H1 (cell line): ENCODE data around the gene CYGB. TPM values are rescaled to one million over a fixed set of nuclear protein-coding genes. Genes with fewer than 3 reads are reported as not detected.
A peak's percentile ranks its signal among the peaks of the same experiment; 100 is the strongest.

Source experiments
- CTCF ChIA-PET: fragments of 300-600 bp; sonication (Branson Sonifier 250); formaldehyde crosslinking; loops from one replicate; lab custom pipeline; 2021; ENCODE audit not compliant: partially characterized antibody; lab: Charles Lee
- POLR2A ChIA-PET: fragments of 300-600 bp; sonication (Branson Sonifier 250); formaldehyde crosslinking; loops from one replicate; lab custom pipeline; 2021; ENCODE audit warnings: inconsistent platforms; ENCODE audit not compliant: partially characterized antibody; lab: Charles Lee
- DNase-seq, 2 experiments: peaks; one replicate each; pipeline versions ENCODE4 v3.0.0 to v3.0.0-alpha.2; 2010 to 2022; ENCODE audit warnings: low spot score in 2 of 2, low read depth in 1 of 2, mixed read lengths in 1 of 2
- FAIRE-seq: peaks from 2 replicates; lab custom pipeline; 2011; peaks lifted over from hg19 to GRCh38; lab: Jason Lieb, UNC
- H2AFZ ChIP-seq: 2 replicates; pipeline ENCODE4 v1.8.1; 2012; ENCODE audit warnings: low read length, inconsistent platforms
- H2AK5ac ChIP-seq: 2 replicates; pipeline ENCODE4 v1.6.1; 2013; ENCODE audit warnings: low read depth, low read length
- H2BK120ac ChIP-seq: replicated peaks from 2 replicates; pipeline ENCODE3; 2013; ENCODE audit warnings: low read depth, low read length, inconsistent platforms
- H2BK12ac ChIP-seq: 2 replicates; pipeline ENCODE4 v1.6.1; 2013; ENCODE audit warnings: low read depth, low read length
- H2BK15ac ChIP-seq: 2 replicates; pipeline ENCODE4 v1.6.1; 2013; ENCODE audit warnings: low read length
- H2BK20ac ChIP-seq: 2 replicates; pipeline ENCODE4 v1.6.1; 2013; ENCODE audit warnings: low read length
- H2BK5ac ChIP-seq: 2 replicates; pipeline ENCODE4 v1.6.1; 2013; ENCODE audit warnings: low read depth, low read length
- H3K14ac ChIP-seq: 2 replicates; pipeline ENCODE4 v1.6.1; 2013; ENCODE audit warnings: inconsistent platforms; ENCODE audit not compliant: insufficient read length
- H3K18ac ChIP-seq: 2 replicates; pipeline ENCODE4 v1.6.1; 2013; ENCODE audit warnings: low read length; ENCODE audit errors: extremely low read depth
- H3K23ac ChIP-seq: 2 replicates; pipeline ENCODE4 v1.6.1; 2013; ENCODE audit warnings: inconsistent platforms; ENCODE audit not compliant: insufficient read length
- H3K23me2 ChIP-seq: 2 replicates; pipeline ENCODE4 v1.6.1; 2013; ENCODE audit warnings: low read depth, low read length
- H3K27ac ChIP-seq: 2 replicates; pipeline ENCODE4 v1.6.1; 2011; ENCODE audit warnings: low read depth, low read length, inconsistent platforms
- H3K27me3 ChIP-seq, 4 experiments: replicated peaks in 1 of 4; 1 replicate in 1 of 4; 2 replicates in 3 of 4; pipeline versions ENCODE4 v1.6.1 to v1.8.1; 2011 to 2013; ENCODE audit warnings: low read length in 3 of 4, mild to moderate bottlenecking in 3 of 4, inconsistent platforms in 2 of 4, mixed read lengths in 2 of 4, moderate library complexity in 1 of 4; ENCODE audit not compliant: control insufficient read depth in 3 of 4, insufficient read depth in 3 of 4; ENCODE audit errors: extremely low read depth in 1 of 4
- H3K36me3 ChIP-seq, 4 experiments: 2 replicates each; pipeline versions ENCODE4 v1.6.1 to v1.8.1; 2011 to 2013; ENCODE audit warnings: mild to moderate bottlenecking in 4 of 4, low read length in 3 of 4, moderate library complexity in 2 of 4, control low read depth in 1 of 4, inconsistent platforms in 1 of 4; ENCODE audit not compliant: insufficient read depth in 4 of 4, control insufficient read depth in 2 of 4
- H3K4ac ChIP-seq: replicated peaks from 2 replicates; pipeline ENCODE3; 2013; ENCODE audit warnings: low read length, low read depth, mixed read lengths, inconsistent platforms; ENCODE audit not compliant: insufficient read length
- H3K4me1 ChIP-seq, 4 experiments: replicated peaks in 1 of 4; 1 replicate in 1 of 4; 2 replicates in 3 of 4; pipeline versions ENCODE4 v1.6.1 to v1.8.1; 2011 to 2013; ENCODE audit warnings: low read length in 3 of 4, inconsistent platforms in 2 of 4, mixed read lengths in 1 of 4; ENCODE audit not compliant: insufficient read depth in 4 of 4, control insufficient read depth in 3 of 4
- H3K4me2 ChIP-seq, 2 experiments: 2 replicates each; pipeline versions ENCODE4 v1.6.1 to v1.8.1; 2011 to 2013; ENCODE audit warnings: low read depth in 2 of 2, low read length in 2 of 2, control low read depth in 1 of 2, inconsistent platforms in 1 of 2, mild to moderate bottlenecking in 1 of 2; ENCODE audit not compliant: insufficient read depth in 1 of 2
- H3K4me3 ChIP-seq, 4 experiments: fragments of 200-600, 300-600 bp in 1 of 4; sonication (generic), shearing (Covaris generic), sonication (Bioruptor Twin) in 1 of 4; 2 replicates each; pipeline versions ENCODE4 v1.5.1 to v1.8.1; 2011 to 2016; ENCODE audit warnings: low read length in 4 of 4, low read depth in 3 of 4, control low read depth in 2 of 4, inconsistent platforms in 2 of 4, mild to moderate bottlenecking in 2 of 4, mixed read lengths in 1 of 4, moderate library complexity in 1 of 4; ENCODE audit not compliant: insufficient read depth in 2 of 4; ENCODE audit errors: extremely low read depth in 1 of 4
- H3K56ac ChIP-seq: replicated peaks from 2 replicates; pipeline ENCODE3; 2013; ENCODE audit warnings: low read depth, mild to moderate bottlenecking, mixed read lengths, low read length, inconsistent platforms; ENCODE audit not compliant: insufficient read length
- H3K79me1 ChIP-seq: 2 replicates; pipeline ENCODE4 v1.6.1; 2013; ENCODE audit warnings: low read depth, low read length, control low read depth
- H3K79me2 ChIP-seq, 2 experiments: 2 replicates each; pipeline versions ENCODE4 v1.6.1 to v1.8.1; 2012 to 2013; ENCODE audit warnings: low read length in 2 of 2, mild to moderate bottlenecking in 2 of 2, inconsistent platforms in 1 of 2; ENCODE audit not compliant: insufficient read depth in 2 of 2, control insufficient read depth in 1 of 2
- H3K9ac ChIP-seq, 4 experiments: replicated peaks in 1 of 4; 1 replicate in 1 of 4; 2 replicates in 3 of 4; pipeline versions ENCODE4 v1.6.1 to v1.8.1; 2011 to 2013; ENCODE audit warnings: low read depth in 3 of 4, low read length in 3 of 4, control low read depth in 2 of 4, mild to moderate bottlenecking in 2 of 4, moderate library complexity in 2 of 4, inconsistent platforms in 1 of 4; ENCODE audit errors: extremely low read depth in 1 of 4
- H3K9me3 ChIP-seq, 2 experiments: 2 replicates each; pipeline versions ENCODE4 v1.6.1 to v1.8.1; 2012 to 2013; ENCODE audit warnings: mild to moderate bottlenecking in 2 of 2, moderate library complexity in 2 of 2, control low read depth in 1 of 2, inconsistent platforms in 1 of 2, low read depth in 1 of 2, low read length in 1 of 2, mixed read lengths in 1 of 2; ENCODE audit not compliant: insufficient read depth in 2 of 2
- H4K20me1 ChIP-seq, 2 experiments: replicated peaks in 1 of 2; 2 replicates each; pipeline versions ENCODE3 to v1.8.1; 2011 to 2013; ENCODE audit warnings: inconsistent platforms in 2 of 2, low read length in 2 of 2, mild to moderate bottlenecking in 1 of 2; ENCODE audit not compliant: insufficient read depth in 2 of 2, control insufficient read depth in 1 of 2
- H4K5ac ChIP-seq: 2 replicates; pipeline ENCODE4 v1.6.1; 2013; ENCODE audit warnings: low read length, low read depth, mixed read lengths, inconsistent platforms; ENCODE audit not compliant: insufficient read length
- H4K8ac ChIP-seq: 2 replicates; pipeline ENCODE4 v1.8.0; 2013; ENCODE audit warnings: mild to moderate bottlenecking, moderate library complexity, low read length, inconsistent platforms; ENCODE audit not compliant: insufficient read depth; ENCODE audit errors: extremely low read depth
- H4K91ac ChIP-seq: replicated peaks from 2 replicates; pipeline ENCODE3; 2013; ENCODE audit warnings: low read length, mixed read lengths, inconsistent platforms; ENCODE audit not compliant: insufficient read length
- BRCA1 ChIP-seq: IDR thresholded peaks from 2 replicates; pipeline ENCODE4 v1.6.1; 2012; ENCODE audit warnings: low read depth, low read length, improper control_type of control experiment
- CEBPB ChIP-seq: IDR thresholded peaks from 2 replicates; pipeline ENCODE4 v1.6.1; 2012; ENCODE audit warnings: low read depth, low read length
- CTCF ChIP-seq, 3 experiments: IDR thresholded peaks; 1 replicate in 2 of 3; 2 replicates in 1 of 3; pipeline versions ENCODE4 v1.5.1 to v1.6.1; 2011; ENCODE audit warnings: low read length in 3 of 3, mild to moderate bottlenecking in 3 of 3, inconsistent platforms in 2 of 3, low read depth in 1 of 3, moderate library complexity in 1 of 3; ENCODE audit not compliant: insufficient read depth in 1 of 3; ENCODE audit errors: control extremely low read depth in 1 of 3
- EGR1 ChIP-seq: IDR thresholded peaks from 2 replicates; pipeline ENCODE4 v1.6.1; 2011; ENCODE audit warnings: low read depth, low read length, borderline replicate concordance
- HDAC6 ChIP-seq: IDR thresholded peaks from one replicate; pipeline ENCODE4 v1.7.1; 2012; ENCODE audit warnings: low read depth, mild to moderate bottlenecking, inconsistent platforms, low read length, moderate library complexity
- JUN ChIP-seq: IDR thresholded peaks from 2 replicates; pipeline ENCODE4 v1.6.1; 2011; ENCODE audit warnings: low read depth, mild to moderate bottlenecking, improper control_type of control experiment, low read length
- MAX ChIP-seq: IDR thresholded peaks from 2 replicates; pipeline ENCODE4 v1.6.1; 2012; ENCODE audit warnings: inconsistent platforms
- POLR2A ChIP-seq, 2 experiments: IDR thresholded peaks; 1 replicate in 1 of 2; 2 replicates in 1 of 2; pipeline ENCODE4 v1.6.1; 2011; ENCODE audit warnings: low read depth in 2 of 2, low read length in 2 of 2, mild to moderate bottlenecking in 2 of 2; ENCODE audit errors: control extremely low read depth in 1 of 2
- SRF ChIP-seq: IDR thresholded peaks from 2 replicates; pipeline ENCODE4 v1.6.1; 2011; ENCODE audit warnings: mild to moderate bottlenecking, low read depth, low read length, moderate library complexity
- SUZ12 ChIP-seq: fragments of 200-600 bp; sonication (generic); IDR thresholded peaks from 2 replicates; pipeline ENCODE4 v1.6.1; 2012; ENCODE audit warnings: mild to moderate bottlenecking, inconsistent platforms, low read length, moderate library complexity, mixed read lengths
- TAF1 ChIP-seq: IDR thresholded peaks from 2 replicates; pipeline ENCODE4 v1.6.1; 2011; ENCODE audit warnings: mild to moderate bottlenecking, low read depth, low read length
- TCF12 ChIP-seq: IDR thresholded peaks from 2 replicates; pipeline ENCODE4 v1.6.1; 2011; ENCODE audit warnings: low read depth, mild to moderate bottlenecking, low read length
- WGBS, 2 experiments: shearing (Covaris generic) in 1 of 2; methylation state at CpG; one replicate each; pipeline versions ENCODE4 v1.1.6 to v1.1.7; 2013 to 2015; ENCODE audit warnings: low lambda C conversion rate in 2 of 2, mixed read lengths in 2 of 2, inconsistent platforms in 1 of 2, low coverage in 1 of 2, missing lambda C conversion rate in 1 of 2; ENCODE audit not compliant: insufficient replicate concordance in 2 of 2, insufficient coverage in 1 of 2, insufficient read length in 1 of 2; ENCODE audit errors: extremely low coverage in 1 of 2, missing lambda C conversion rate in 1 of 2; 5-methylcytosine and 5-hydroxymethylcytosine counted together
- polyA plus RNA-seq, 7 experiments: library from polyadenylated mRNA; depleted of rRNA in 3 of 7; stranded (reverse) in 5 of 7; unstranded in 2 of 7; fragments of >200 nt in 5 of 7; fragments of 200-250 nt in 2 of 7; gene quantifications; 1 replicate in 5 of 7; 2 replicates in 1 of 7; 4 replicates in 1 of 7; pipeline versions ENCODE4 v1.2.1 to v1.2.3, GENCODE V29; 2011 to 2013; ENCODE audit warnings: missing spikeins in 2 of 7, mixed read lengths in 2 of 7
- total RNA-seq: library from RNA; stranded (reverse); fragmentation: NEBNext Ultra II Directional; extraction: Animal tissue kit (Norgen Biotek cat#: 25700); gene quantifications from 2 replicates; pipeline ENCODE4 v1.2.1, GENCODE V29; 2021

CYGB gene
- total and polyA plus RNA-seq, 2 of the 8 experiments (the other 6 are each of a cell fraction or from before 2014, with no cell fraction given), result 2.7 to 3.7 TPM

- no peak overlapping the region for H2BK5ac ChIP-seq
- H3K56ac ChIP-seq, result no peak overlapping the region
- H3K23ac ChIP-seq, result no peak overlapping the region
- FAIRE-seq (no peak), DNase-seq (no peak)
- no peak overlapping the region for H4K5ac ChIP-seq
- ChIA-PET CTCF (interaction anchor here (0.9 to 20.2 kb wide), 9 partner anchors 8 to 101 kb away, joined by 3 to 446 read pairs (median 9); partner anchors contain the start of gene AANAT), POLR2A (interaction anchor here (0.5 to 3.8 kb wide), 9 partner anchors 10 to 112 kb away, joined by 3 to 15 read pairs (median 3); partner anchors contain the start of gene PRCD)
- no peak overlapping the region for H3K14ac ChIP-seq
- peaks cover 11 to 39% (median 34%) of the 10 kb centered on the region in 4 experiments for H3K4me1 ChIP-seq
- peaks cover 4 to 25% of the 10 kb centered on the region in 2 experiments for H4K20me1 ChIP-seq
- no peak overlapping the region for H2AFZ ChIP-seq
- no peaks in the 10 kb centered on the region for H3K36me3 ChIP-seq
- H4K8ac ChIP-seq, result no peak overlapping the region
- no peaks in the 10 kb centered on the region for H3K9me3 ChIP-seq
- H3K79me2 ChIP-seq, result peaks cover 0 to 6% of the 10 kb centered on the region in 2 experiments; a peak in 2 of 4 replicates
- H4K91ac ChIP-seq, result no peak overlapping the region
- WGBS, 2 experiments, result 75% methylated on average over 5 of the region's 5 CpGs; no CpG with 5 or more reads in 1 of the 2 experiments
- peaks cover 7% of the 10 kb centered on the region; the same call in 1 of the 2 replicates for H3K23me2 ChIP-seq
- H2BK15ac ChIP-seq, result 0 out of 2 replicates have a peak overlapping the region, but pooled peaks have one; percentile 61
- no peak overlapping the region for H3K27ac ChIP-seq
- no peaks in the 10 kb centered on the region for H3K27me3 ChIP-seq
- peak overlapping the region in 1 of 4 experiments; percentile 24; a peak in 1 of 7 replicates for H3K9ac ChIP-seq
- no peak overlapping the region for H3K18ac ChIP-seq
- H3K4ac ChIP-seq, result no peak overlapping the region
- H3K4me2 ChIP-seq, result peak overlapping the region in 1 of 2 experiments; percentile 81; a peak in 2 of 4 replicates
- H2AK5ac ChIP-seq, result no peak overlapping the region
- peak overlapping the region; percentile 27; the same call in 1 of the 2 replicates for H2BK12ac ChIP-seq
- H2BK120ac ChIP-seq, result no peak overlapping the region
- H3K4me3 ChIP-seq, result peak overlapping the region in 1 of 4 experiments; percentile 34; a peak in 1 of 8 replicates
- peaks cover 12% of the 10 kb centered on the region for H3K79me1 ChIP-seq
- H2BK20ac ChIP-seq, result no peak overlapping the region
- no peak for TF ChIP-seq BRCA1
- TF ChIP-seq TCF12, result no peak
- no peak for TF ChIP-seq TAF1
- no peak for TF ChIP-seq JUN
- no peak for TF ChIP-seq SRF
- TF ChIP-seq POLR2A (IDR thresholded peaks at IDR 0.05; ENCODE audit: control extremely low read depth in 1 of 2, low read depth in 2 of 2, low read length in 2 of 2), result no peak
- TF ChIP-seq MAX, result no peak
- TF ChIP-seq SUZ12, result no peak
- TF ChIP-seq HDAC6, result no peak
- TF ChIP-seq CEBPB, result no peak
- no peak for TF ChIP-seq CTCF (IDR thresholded peaks at IDR 0.05; ENCODE audit: control extremely low read depth in 1 of 3, insufficient read depth in 1 of 3, low read depth in 1 of 3, low read length in 3 of 3)
- TF ChIP-seq EGR1, result no peak
Measured at GRCh38 chr17:76499267-76499667, 38.2 kb downstream of the CYGB start.
